ENCODE measurements around the gene FSCN2. TPM values are rescaled to one million over a fixed set of nuclear protein-coding genes. Genes with fewer than 3 reads are reported as not detected.
"Not testable (repeated sequence)": the region's sequence is repeated elsewhere in the genome, so short reads cannot be mapped to it uniquely, and the experiment has no call there.

FSCN2 gene
- polyA plus RNA-seq, 1 of the 3 experiments (the other 2 are of a cell fraction) = 2.1 TPM

DNA sequence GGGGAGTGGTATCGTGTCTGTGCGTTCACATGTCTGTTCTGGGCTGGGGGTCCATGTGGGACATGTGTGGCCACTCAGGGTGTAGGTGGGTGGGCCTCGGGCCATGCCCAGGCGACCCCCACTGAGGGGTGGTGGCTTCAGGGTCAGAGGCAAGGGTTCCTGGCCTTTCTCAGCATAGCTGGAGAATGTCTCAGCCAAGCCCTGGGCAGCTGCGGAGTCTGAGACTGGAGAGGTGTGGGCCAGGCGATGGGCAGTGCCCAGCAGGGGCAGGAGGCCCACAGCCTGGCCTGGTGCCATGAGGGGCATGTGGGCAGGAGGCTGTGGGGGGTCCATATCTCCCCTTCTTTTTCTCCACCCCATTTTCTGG, 1.2 kb downstream of the FSCN2 start:
- TF ChIP-seq, protein P1, sequence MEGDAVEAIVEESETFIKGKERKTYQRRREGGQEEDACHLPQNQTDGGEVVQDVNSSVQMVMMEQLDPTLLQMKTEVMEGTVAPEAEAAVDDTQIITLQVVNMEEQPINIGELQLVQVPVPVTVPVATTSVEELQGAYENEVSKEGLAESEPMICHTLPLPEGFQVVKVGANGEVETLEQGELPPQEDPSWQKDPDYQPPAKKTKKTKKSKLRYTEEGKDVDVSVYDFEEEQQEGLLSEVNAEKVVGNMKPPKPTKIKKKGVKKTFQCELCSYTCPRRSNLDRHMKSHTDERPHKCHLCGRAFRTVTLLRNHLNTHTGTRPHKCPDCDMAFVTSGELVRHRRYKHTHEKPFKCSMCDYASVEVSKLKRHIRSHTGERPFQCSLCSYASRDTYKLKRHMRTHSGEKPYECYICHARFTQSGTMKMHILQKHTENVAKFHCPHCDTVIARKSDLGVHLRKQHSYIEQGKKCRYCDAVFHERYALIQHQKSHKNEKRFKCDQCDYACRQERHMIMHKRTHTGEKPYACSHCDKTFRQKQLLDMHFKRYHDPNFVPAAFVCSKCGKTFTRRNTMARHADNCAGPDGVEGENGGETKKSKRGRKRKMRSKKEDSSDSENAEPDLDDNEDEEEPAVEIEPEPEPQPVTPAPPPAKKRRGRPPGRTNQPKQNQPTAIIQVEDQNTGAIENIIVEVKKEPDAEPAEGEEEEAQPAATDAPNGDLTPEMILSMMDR (IDR thresholded peaks at IDR 0.05) = no peak
- TF ChIP-seq SIN3A (IDR thresholded peaks at IDR 0.05; ENCODE audit: borderline replicate concordance, low read depth, low read length) = no peak
- TF ChIP-seq, protein P2, sequence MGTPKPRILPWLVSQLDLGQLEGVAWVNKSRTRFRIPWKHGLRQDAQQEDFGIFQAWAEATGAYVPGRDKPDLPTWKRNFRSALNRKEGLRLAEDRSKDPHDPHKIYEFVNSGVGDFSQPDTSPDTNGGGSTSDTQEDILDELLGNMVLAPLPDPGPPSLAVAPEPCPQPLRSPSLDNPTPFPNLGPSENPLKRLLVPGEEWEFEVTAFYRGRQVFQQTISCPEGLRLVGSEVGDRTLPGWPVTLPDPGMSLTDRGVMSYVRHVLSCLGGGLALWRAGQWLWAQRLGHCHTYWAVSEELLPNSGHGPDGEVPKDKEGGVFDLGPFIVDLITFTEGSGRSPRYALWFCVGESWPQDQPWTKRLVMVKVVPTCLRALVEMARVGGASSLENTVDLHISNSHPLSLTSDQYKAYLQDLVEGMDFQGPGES (IDR thresholded peaks at IDR 0.05; ENCODE audit: low read depth, low read length) = no peak
- Histone ChIP-seq H3K9me2 (no peaks in the 10 kb centered on the region), H3K9ac (no peak overlapping the region), H2AFZ (ENCODE audit: low read depth) (no peak overlapping the region), H3K9me3 (no peaks in the 10 kb centered on the region), H3K79me2 (ENCODE audit: insufficient read depth) (no peaks in the 10 kb centered on the region), H3K4me3 (ENCODE audit: low read depth in 2 of 2, low read length in 1 of 2) (no peak overlapping the region), H4K20me1 (ENCODE audit: insufficient read depth) (no peaks in the 10 kb centered on the region; the same call in 1 of the 2 replicates), H3K27ac (ENCODE audit: low read depth in 2 of 2, low read length in 1 of 2) (no peak overlapping the region), H3K36me3 (replicated peaks in 1 of 2; ENCODE audit: control insufficient read depth in 1 of 2, insufficient read depth in 2 of 2, low read length in 1 of 2) (no peaks in the 10 kb centered on the region), H3F3A (replicated peaks; ENCODE audit: insufficient read depth) (peaks cover 15% of the 10 kb centered on the region), H3K27me3 (ENCODE audit: insufficient read depth) (no peaks in the 10 kb centered on the region), H3K4me2 (no peak overlapping the region), H3K4me1 (ENCODE audit: control insufficient read depth in 1 of 2, insufficient read depth in 2 of 2, low read depth in 1 of 2, low read length in 1 of 2) (peaks cover 0 to 11% of the 10 kb centered on the region in 2 experiments; a peak in 1 of 4 replicates)
- WGBS (ENCODE audit: low lambda C conversion rate) = 66% methylated on average over 5 of the region's 6 CpGs
- POLR2A ChIA-PET = interaction anchor here (1.0 kb wide), 1 partner anchor 14 kb away, joined by 3 read pairs; no protein-coding TSS in a partner anchor
- CTCF ChIA-PET = interaction anchor here (0.9 to 1.7 kb wide), 5 partner anchors 18 to 276 kb away, joined by 3 to 7 read pairs (median 5); no protein-coding TSS in a partner anchor
- DNase-seq = no peak

DNA sequence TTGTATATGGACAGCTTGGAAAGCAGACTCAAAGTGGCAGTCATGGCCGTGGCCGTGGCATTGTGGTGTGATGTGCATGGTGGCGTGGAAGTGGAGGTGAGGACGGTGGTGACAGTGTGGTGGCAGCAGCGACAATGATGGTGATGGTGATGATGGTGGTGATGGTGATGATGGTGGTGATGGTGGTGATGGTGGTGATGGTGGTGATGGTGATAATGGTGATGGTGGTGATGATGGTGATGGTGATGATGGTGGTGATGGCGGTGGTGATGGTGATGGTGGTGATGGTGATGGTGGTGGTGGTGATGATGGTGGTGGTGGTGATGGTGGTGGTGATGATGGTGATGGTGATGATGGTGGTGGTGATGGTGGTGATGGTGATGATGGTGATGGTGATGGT, 2.8 kb downstream of the FSCN2 start:
- H3K4me1 ChIP-seq (ENCODE audit: control insufficient read depth in 1 of 2, insufficient read depth in 2 of 2, low read depth in 1 of 2, low read length in 1 of 2) = peaks cover 0 to 19% of the 10 kb centered on the region in 2 experiments; a peak in 1 of 4 replicates
- not testable (repeated sequence) for H3K27ac ChIP-seq (ENCODE audit: low read depth in 2 of 2, low read length in 1 of 2); H3K79me2 ChIP-seq (ENCODE audit: insufficient read depth); H4K20me1 ChIP-seq (ENCODE audit: insufficient read depth); DNase-seq; H3K9me3 ChIP-seq; H3K27me3 ChIP-seq (ENCODE audit: insufficient read depth); H3K36me3 ChIP-seq (replicated peaks in 1 of 2; ENCODE audit: control insufficient read depth in 1 of 2, insufficient read depth in 2 of 2, low read length in 1 of 2); H3K9me2 ChIP-seq; H3K4me3 ChIP-seq (ENCODE audit: low read depth in 2 of 2, low read length in 1 of 2); H2AFZ ChIP-seq (ENCODE audit: low read depth); H3K9ac ChIP-seq; H3K4me2 ChIP-seq; H3F3A ChIP-seq (replicated peaks; ENCODE audit: insufficient read depth)
- CTCF ChIA-PET = interaction anchor here (0.9 to 1.6 kb wide), 3 partner anchors 12 to 47 kb away, joined by 3 to 5 read pairs (median 4); no protein-coding TSS in a partner anchor
- POLR2A ChIA-PET = interaction anchor here (1.3 kb wide), 1 partner anchor 16 kb away, joined by 3 read pairs; no protein-coding TSS in a partner anchor
- WGBS (ENCODE audit: low lambda C conversion rate) = 90% methylated on average over 6 of the region's 6 CpGs

DNA sequence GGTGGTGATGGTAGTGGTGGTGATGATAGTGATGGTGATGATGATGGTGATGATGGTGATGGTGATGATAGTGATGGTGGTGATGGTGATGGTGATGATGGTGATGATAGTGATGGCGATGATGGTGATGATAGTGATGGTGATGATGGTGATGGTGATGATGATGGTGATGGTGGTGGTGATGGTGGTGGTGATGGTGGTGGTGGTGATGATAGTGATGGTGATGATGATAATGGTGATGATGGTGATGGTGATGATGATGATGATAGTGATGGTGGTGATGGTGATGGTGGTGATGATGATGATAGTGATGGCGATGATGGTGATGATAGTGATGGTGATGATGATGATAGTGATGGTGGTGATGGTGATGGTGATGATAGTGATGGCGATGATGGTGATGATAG, 3.8 kb downstream of the FSCN2 start:
- H3K9me2 ChIP-seq; H3K27me3 ChIP-seq (ENCODE audit: insufficient read depth); POLR2A ChIA-PET; H3K79me2 ChIP-seq (ENCODE audit: insufficient read depth); H3K9me3 ChIP-seq; H3K36me3 ChIP-seq (replicated peaks in 1 of 2; ENCODE audit: control insufficient read depth in 1 of 2, insufficient read depth in 2 of 2, low read length in 1 of 2); H3F3A ChIP-seq (replicated peaks; ENCODE audit: insufficient read depth); H3K4me3 ChIP-seq (ENCODE audit: low read depth in 2 of 2, low read length in 1 of 2); H3K4me2 ChIP-seq; DNase-seq; H2AFZ ChIP-seq (ENCODE audit: low read depth); H3K27ac ChIP-seq (ENCODE audit: low read depth in 2 of 2, low read length in 1 of 2); H3K9ac ChIP-seq; H4K20me1 ChIP-seq (ENCODE audit: insufficient read depth): not testable (repeated sequence)
- peaks cover 0 to 29% of the 10 kb centered on the region in 2 experiments; a peak in 1 of 4 replicates for H3K4me1 ChIP-seq (ENCODE audit: control insufficient read depth in 1 of 2, insufficient read depth in 2 of 2, low read depth in 1 of 2, low read length in 1 of 2)
- CTCF ChIA-PET = interaction anchor here (2.7 kb wide), 1 partner anchor 69 kb away, joined by 7 read pairs; no protein-coding TSS in a partner anchor
- 93% methylated on average over 3 of the region's 3 CpGs for WGBS (ENCODE audit: low lambda C conversion rate)

Data from SK-N-SH (cell line).